ENCODE data around the gene TDRD9.

DNA sequence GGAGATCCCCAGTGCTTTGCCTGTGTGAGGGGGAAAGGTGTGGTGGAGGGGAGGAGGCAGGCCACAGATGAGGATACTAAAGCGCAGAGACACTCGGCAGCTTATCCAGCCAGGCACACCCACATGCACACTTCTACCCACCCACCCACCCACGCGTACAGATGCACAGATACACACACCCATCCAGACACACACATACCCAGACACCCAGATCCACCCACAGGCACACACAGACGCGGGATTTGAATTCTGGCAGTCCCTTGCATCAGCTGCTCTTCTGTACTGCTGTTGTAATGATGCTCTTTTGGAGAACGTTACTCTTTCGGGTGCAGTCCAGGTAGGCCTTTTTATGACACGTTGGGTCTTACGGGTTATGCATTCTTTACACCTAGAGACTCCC is 69.8 kb downstream of the TDRD9 start:
- TF ChIP-seq CTCF (IDR thresholded peaks at IDR 0.05; ENCODE audit: low read length) = no peak
- no peak for TF ChIP-seq EZH2 (IDR thresholded peaks at IDR 0.05; ENCODE audit: borderline replicate concordance, low read length)
